Measurements from ENCODE around the gene DYNLT1.

DYNLT1 gene

GRCh38 chr6:158591810-158592209 is 52.7 kb downstream of the DYNLT1 start:
- no peak for DNase-seq

- DNase-seq: no peak
These were observed 53.3 kb downstream of the DYNLT1 start for GRCh38 chr6:158591134-158591809.

GRCh38 chr6:158589366-158589765 is 55.2 kb downstream of the DYNLT1 start:
- DNase-seq: no peak

GRCh38 chr6:158586652-158587051 is 57.9 kb downstream of the DYNLT1 start:
- DNase-seq: no peak
